K562 (cell line): Measurements from ENCODE around the gene PTPRG. TPM values are rescaled to one million over a fixed set of nuclear protein-coding genes. Genes with fewer than 3 reads are reported as not detected.

Source experiments
- ATAC-seq: fragments of 200-7000 bp; cut with Tn5 transposase; 3 replicates; pipeline ENCODE4 v1.9.1; 2020; ENCODE audit warnings: moderate library complexity
- BruUV-seq: library from RNA; stranded (reverse); fragments of 400-500 nt; replicated peaks from 2 replicates; lab custom pipeline; 2021; lab: Mats Ljungman, UMichigan
- CTCF ChIA-PET: fragments of 300-600 bp; formaldehyde crosslinking; extraction: SDS; loops from one replicate; lab custom pipeline; 2021; ENCODE audit warnings: low intra/inter-chr PET ratio; lab: Yijun Ruan, JAX
- POLR2A ChIA-PET: fragments of 300-600, 350-650 bp; sonication (Branson Sonifier 250); formaldehyde crosslinking; extraction: SDS; loops from one replicate; lab custom pipeline; 2021; ENCODE audit warnings: antibody characterized with exemption, inconsistent platforms; lab: Yijun Ruan, JAX
- DNase-seq, 4 experiments: peaks; one replicate each; pipeline versions ENCODE4 v3.0.0 to v3.0.0-alpha.2; 2011 to 2018; ENCODE audit warnings: low spot score in 3 of 4, mixed read lengths in 3 of 4; ENCODE audit errors: extremely low read depth in 1 of 4
- FAIRE-seq: peaks from 2 replicates; lab custom pipeline; 2011; peaks lifted over from hg19 to GRCh38; lab: Jason Lieb, UNC
- H2AFZ ChIP-seq: 2 replicates; pipeline ENCODE4 v1.6.0; 2011; ENCODE audit warnings: low read depth, low read length, control low read depth, inconsistent platforms
- H3K27ac ChIP-seq: fragments of 200-600 bp; 3 replicates; pipeline ENCODE4 v1.8.0; 2011; ENCODE audit warnings: low read depth, mild to moderate bottlenecking, control low read depth, inconsistent platforms, low read length, moderate library complexity, mixed read lengths; ENCODE audit errors: extremely low read depth
- H3K27me3 ChIP-seq, 2 experiments: fragments of 300-600 bp in 1 of 2; 2 replicates in 1 of 2; 3 replicates in 1 of 2; pipeline versions ENCODE4 v1.6.0 to v1.8.0; 2011; ENCODE audit warnings: inconsistent platforms in 2 of 2, low read length in 2 of 2, mild to moderate bottlenecking in 1 of 2, mixed read lengths in 1 of 2, moderate library complexity in 1 of 2; ENCODE audit not compliant: control insufficient read depth in 2 of 2, insufficient read depth in 2 of 2
- H3K36me3 ChIP-seq: fragments of 300-600 bp; 3 replicates; pipeline ENCODE4 v1.8.0; 2011; ENCODE audit warnings: mild to moderate bottlenecking, low read length, inconsistent platforms; ENCODE audit not compliant: control insufficient read depth, insufficient read depth
- H3K4me1 ChIP-seq, 2 experiments: fragments of 200-600 bp in 1 of 2; replicated peaks in 1 of 2; 2 replicates in 1 of 2; 3 replicates in 1 of 2; pipeline versions ENCODE4 v1.5.1 to v1.8.0; 2011; ENCODE audit warnings: inconsistent platforms in 2 of 2, low read length in 2 of 2, mild to moderate bottlenecking in 1 of 2, mixed read lengths in 1 of 2, moderate library complexity in 1 of 2; ENCODE audit not compliant: control insufficient read depth in 2 of 2, insufficient read depth in 2 of 2
- H3K4me2 ChIP-seq: 2 replicates; pipeline ENCODE4 v1.6.1; 2011; ENCODE audit warnings: low read length, control low read depth, inconsistent platforms, mixed read lengths; ENCODE audit not compliant: insufficient read depth
- H3K4me3 ChIP-seq: fragments of 200-600 bp; sonication (generic), shearing (Covaris generic); 2 replicates; pipeline ENCODE4 v1.5.1; 2016; ENCODE audit warnings: control low read depth, inconsistent platforms
- H3K79me2 ChIP-seq: fragments of 200-600 bp; 3 replicates; pipeline ENCODE4 v1.8.0; 2011; ENCODE audit warnings: low read length, inconsistent platforms; ENCODE audit not compliant: control insufficient read depth, insufficient read depth
- H3K9ac ChIP-seq, 2 experiments: 2 replicates each; pipeline versions ENCODE4 v1.6.0 to v1.6.1; 2011; ENCODE audit warnings: low read depth in 2 of 2, low read length in 2 of 2, control low read depth in 1 of 2, inconsistent platforms in 1 of 2, mild to moderate bottlenecking in 1 of 2, mixed read lengths in 1 of 2; ENCODE audit not compliant: insufficient read depth in 1 of 2
- H3K9me1 ChIP-seq: one replicate; pipeline ENCODE4 v1.6.0; 2011; ENCODE audit warnings: inconsistent platforms, mild to moderate bottlenecking, low read length, moderate library complexity; ENCODE audit not compliant: control insufficient read depth, insufficient read depth
- H3K9me3 ChIP-seq: replicated peaks from 2 replicates; pipeline ENCODE4 v1.5.1; 2011; ENCODE audit warnings: low read depth, low read length, inconsistent platforms; ENCODE audit not compliant: control insufficient read depth, insufficient read depth
- H4K20me1 ChIP-seq: replicated peaks from 2 replicates; pipeline ENCODE4 v1.6.1; 2011; ENCODE audit warnings: low read length, inconsistent platforms, mixed read lengths; ENCODE audit not compliant: control insufficient read depth, insufficient read depth
- CHCHD3 ChIP-seq: fragments of 250-450 bp; sonication (Bioruptor Pico); IDR thresholded peaks from 2 replicates; pipeline ENCODE4 v2.1.2; 2022; ENCODE audit warnings: mild to moderate bottlenecking
- HDAC2 ChIP-seq: fragments of 450-650 bp; IDR thresholded peaks from 2 replicates; pipeline ENCODE4 v1.6.1; 2016; ENCODE audit warnings: mild to moderate bottlenecking
- HDAC3 ChIP-seq: fragments of 450-650 bp; IDR thresholded peaks from 2 replicates; pipeline ENCODE4 v1.6.1; 2018; ENCODE audit warnings: borderline replicate concordance, mild to moderate bottlenecking, moderate library complexity; ENCODE audit not compliant: partially characterized antibody
- MTA1 ChIP-seq: fragments of 450-650 bp; IDR thresholded peaks from 2 replicates; pipeline ENCODE4 v1.6.1; 2017; ENCODE audit warnings: borderline replicate concordance
- PCBP2 ChIP-seq: fragments of 200-400 bp; formaldehyde crosslinking; IDR thresholded peaks from 2 replicates; pipeline ENCODE4 v1.6.1; 2018; ENCODE audit warnings: low read length, low read depth, mild to moderate bottlenecking, moderate library complexity; ENCODE audit not compliant: poor library complexity, severe bottlenecking
- PHF21A ChIP-seq: fragments of 450-650 bp; IDR thresholded peaks from 2 replicates; pipeline ENCODE4 v1.6.1; 2017; ENCODE audit warnings: low read depth, borderline replicate concordance
- RFX1 ChIP-seq: fragments of 450-650 bp; IDR thresholded peaks from 2 replicates; pipeline ENCODE4 v1.6.1; 2016; ENCODE audit warnings: mild to moderate bottlenecking, moderate library complexity
- ZBTB7A ChIP-seq: IDR thresholded peaks from 2 replicates; pipeline ENCODE4 v1.6.1; 2011; ENCODE audit warnings: low read depth, mild to moderate bottlenecking, low read length, moderate library complexity, borderline replicate concordance; ENCODE audit not compliant: control insufficient read depth
- ZNF324 ChIP-seq: fragments of 250-450 bp; sonication (Bioruptor Pico); IDR thresholded peaks from 2 replicates; pipeline ENCODE4 v1.4.0; 2020; ENCODE audit warnings: mild to moderate bottlenecking
- ZNF436 ChIP-seq: fragments of 250-450, 450-650 bp; sonication (Bioruptor Pico); formaldehyde crosslinking; IDR thresholded peaks from 2 replicates; pipeline ENCODE4 v1.7.0; 2020; ENCODE audit warnings: mild to moderate bottlenecking
- ZNF57 ChIP-seq: fragments of 450-650 bp; formaldehyde crosslinking; IDR thresholded peaks from 2 replicates; pipeline ENCODE4 v1.4.0; 2020; ENCODE audit warnings: mild to moderate bottlenecking, moderate library complexity
- ZNF586 ChIP-seq: fragments of 450-650 bp; formaldehyde crosslinking; conservative IDR thresholded peaks from 2 replicates; pipeline ENCODE4 v1.4.0; 2020; ENCODE audit warnings: mild to moderate bottlenecking, moderate library complexity
- ZZZ3 ChIP-seq: fragments of 450-650 bp; IDR thresholded peaks from 2 replicates; pipeline ENCODE4 v1.6.1; 2016; ENCODE audit warnings: antibody characterized with exemption, mild to moderate bottlenecking, moderate library complexity
- WGBS: fragments of 100-300 bp; shearing (Covaris generic); methylation state at CpG from one replicate; pipeline ENCODE4 v1.1.6; 2016; ENCODE audit warnings: low coverage, mixed read lengths; ENCODE audit not compliant: insufficient coverage; ENCODE audit errors: missing lambda C conversion rate; 5-methylcytosine and 5-hydroxymethylcytosine counted together
- in situ Hi-C: fragments of 300-500 bp; cut with MboI; formaldehyde crosslinking; loops from 4 replicates; pipeline ENCODE4 v1.15.0; 2018; ENCODE audit warnings: inconsistent platforms, mixed read lengths
- intact Hi-C: fragments of 100-400 bp; cut with micrococcal nuclease; formaldehyde crosslinking; loops from 2 replicates; pipeline ENCODE4 v1.14.2; 2022
- polyA plus RNA-seq, 8 experiments: library from polyadenylated mRNA; depleted of rRNA in 4 of 8; stranded (reverse) in 5 of 8; unstranded in 3 of 8; fragments of >200 nt; fragmentation: Nextera tagmentation in 2 of 8; fragmentation: Illumina TruSeq in 1 of 8; extraction: Ambion mirVana in 2 of 8; extraction: Trizol in 1 of 8; gene quantifications; 2 replicates each; pipeline versions ENCODE4 v1.2.1 to v1.2.3, GENCODE V29; 2011 to 2014; ENCODE audit warnings: inconsistent platforms in 1 of 8, missing spikeins in 1 of 8
- total RNA-seq, 7 experiments: library from RNA; depleted of rRNA in 6 of 7; stranded (reverse); fragments of >200 nt in 6 of 7; fragmentation: Illumina TruSeq in 2 of 7; extraction: Trizol in 2 of 7; gene quantifications; 2 replicates each; pipeline versions ENCODE4 v1.2.1 to v1.2.3, GENCODE V29; 2011 to 2021; ENCODE audit warnings: low replicate concordance in 1 of 7
- TF ChIP-seq, protein P1 (sequence below): IDR thresholded peaks from 2 replicates; pipeline ENCODE4 v1.6.1; 2016; ENCODE audit warnings: missing genetic modification characterization, missing compliant biosample characterization
- TF ChIP-seq, protein P2 (sequence below): sonication (generic); formaldehyde crosslinking; IDR thresholded peaks from 2 replicates; pipeline ENCODE4 v1.8.1; 2023; ENCODE audit warnings: mild to moderate bottlenecking, missing genetic modification reagents

PTPRG gene
- total and polyA plus RNA-seq, 9 of the 15 experiments (the other 6 are each of a cell fraction or from before 2014, with no cell fraction given), result 0.16 TPM; not detected in 8

DNA sequence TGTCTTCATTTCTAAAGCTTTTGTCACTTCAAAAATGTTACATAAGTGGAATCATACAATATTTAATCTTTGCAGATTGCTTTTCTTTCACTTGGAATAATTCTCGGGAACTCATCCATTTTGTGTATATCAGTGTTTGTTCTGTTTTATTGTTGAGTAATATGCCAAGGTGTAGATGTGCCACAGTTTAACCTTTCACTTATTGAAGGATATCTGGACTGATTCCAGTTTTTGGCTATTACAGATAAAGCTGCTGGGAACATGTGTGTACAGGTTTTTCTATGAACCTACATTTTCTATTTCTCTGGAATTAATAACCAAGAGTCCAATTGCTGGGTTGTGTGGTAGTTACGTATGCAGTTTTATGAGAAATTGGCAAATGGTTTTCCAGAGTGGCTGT lies 334.9 kb downstream of the PTPRG start:
- DNase-seq (no peak), ATAC-seq (no peak), FAIRE-seq (no peak)
- no peak overlapping the region for H2AFZ ChIP-seq
- no TSS peak for BruUV-seq
- intact Hi-C loops, result no loop called here
- TF ChIP-seq RFX1 (no peak), PCBP2 (no peak)
- ChIA-PET CTCF (no interaction called here), POLR2A (no interaction called here)
- H3K9ac ChIP-seq, result no peak overlapping the region
- WGBS, result 0% methylated on average over 2 of the region's 2 CpGs
- no peaks in the 10 kb centered on the region for H3K27me3 ChIP-seq
- H3K4me1 ChIP-seq, result no peaks in the 10 kb centered on the region
- H4K20me1 ChIP-seq, result no peaks in the 10 kb centered on the region
- no peaks in the 10 kb centered on the region for H3K79me2 ChIP-seq
- no peak overlapping the region for H3K4me3 ChIP-seq
- no peaks in the 10 kb centered on the region for H3K9me1 ChIP-seq
- no peak overlapping the region for H3K27ac ChIP-seq
- no peaks in the 10 kb centered on the region for H3K9me3 ChIP-seq
- in situ Hi-C loops, result no loop called here
- H3K4me2 ChIP-seq, result no peak overlapping the region
- no peaks in the 10 kb centered on the region for H3K36me3 ChIP-seq

DNA sequence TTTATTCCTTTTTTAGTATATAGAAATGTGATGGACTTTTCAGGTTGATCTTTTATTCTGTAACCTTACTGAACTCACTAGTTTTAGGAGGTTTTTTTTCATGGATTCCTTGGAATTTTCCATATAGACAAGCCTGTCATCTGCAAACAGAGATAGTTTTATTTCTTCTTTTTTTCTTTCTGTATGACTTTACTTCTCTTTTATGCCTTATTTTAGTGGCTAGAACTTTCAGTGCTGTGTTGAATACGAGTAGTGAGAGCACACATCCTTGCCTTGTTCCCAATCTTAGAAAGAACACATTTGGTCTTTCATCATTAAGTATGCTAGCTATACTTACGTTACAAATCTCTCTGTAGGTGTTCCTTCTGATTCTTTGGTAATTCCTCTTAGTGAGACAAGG lies 336.5 kb downstream of the PTPRG start:
- CTCF ChIA-PET, result no interaction called here
- in situ Hi-C loops, result no loop called here
- no peak overlapping the region for H3K4me3 ChIP-seq
- H3K27ac ChIP-seq, result no peak overlapping the region
- H3K9ac ChIP-seq, result no peak overlapping the region
- no peak for FAIRE-seq
- no peak for ATAC-seq
- intact Hi-C loops, result no loop called here
- H4K20me1 ChIP-seq, result no peaks in the 10 kb centered on the region
- H2AFZ ChIP-seq, result no peak overlapping the region
- no peaks in the 10 kb centered on the region for H3K9me3 ChIP-seq
- no peaks in the 10 kb centered on the region for H3K4me1 ChIP-seq
- 0% methylated on average over 2 of the region's 2 CpGs for WGBS
- H3K27me3 ChIP-seq, result no peaks in the 10 kb centered on the region
- POLR2A ChIA-PET, result no interaction called here
- no peaks in the 10 kb centered on the region for H3K9me1 ChIP-seq
- no peak for DNase-seq
- no TSS peak for BruUV-seq
- TF ChIP-seq ZNF586 (CRISPR knock-in tag), result no peak
- TF ChIP-seq HDAC2, result no peak
- TF ChIP-seq ZNF324 (CRISPR knock-in tag), result no peak
- TF ChIP-seq, protein P1, sequence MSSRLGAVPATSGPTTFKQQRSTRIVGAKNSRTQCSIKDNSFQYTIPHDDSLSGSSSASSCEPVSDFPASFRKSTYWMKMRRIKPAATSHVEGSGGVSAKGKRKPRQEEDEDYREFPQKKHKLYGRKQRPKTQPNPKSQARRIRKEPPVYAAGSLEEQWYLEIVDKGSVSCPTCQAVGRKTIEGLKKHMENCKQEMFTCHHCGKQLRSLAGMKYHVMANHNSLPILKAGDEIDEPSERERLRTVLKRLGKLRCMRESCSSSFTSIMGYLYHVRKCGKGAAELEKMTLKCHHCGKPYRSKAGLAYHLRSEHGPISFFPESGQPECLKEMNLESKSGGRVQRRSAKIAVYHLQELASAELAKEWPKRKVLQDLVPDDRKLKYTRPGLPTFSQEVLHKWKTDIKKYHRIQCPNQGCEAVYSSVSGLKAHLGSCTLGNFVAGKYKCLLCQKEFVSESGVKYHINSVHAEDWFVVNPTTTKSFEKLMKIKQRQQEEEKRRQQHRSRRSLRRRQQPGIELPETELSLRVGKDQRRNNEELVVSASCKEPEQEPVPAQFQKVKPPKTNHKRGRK (tag), result no peak
- no peak for TF ChIP-seq MTA1
- no peak for TF ChIP-seq ZNF436 (CRISPR knock-in tag)
- no peak for TF ChIP-seq ZBTB7A
- no peak for TF ChIP-seq CHCHD3 (CRISPR knock-in tag)
- no peak for TF ChIP-seq ZZZ3
- TF ChIP-seq PHF21A, result no peak
- TF ChIP-seq, protein P2, sequence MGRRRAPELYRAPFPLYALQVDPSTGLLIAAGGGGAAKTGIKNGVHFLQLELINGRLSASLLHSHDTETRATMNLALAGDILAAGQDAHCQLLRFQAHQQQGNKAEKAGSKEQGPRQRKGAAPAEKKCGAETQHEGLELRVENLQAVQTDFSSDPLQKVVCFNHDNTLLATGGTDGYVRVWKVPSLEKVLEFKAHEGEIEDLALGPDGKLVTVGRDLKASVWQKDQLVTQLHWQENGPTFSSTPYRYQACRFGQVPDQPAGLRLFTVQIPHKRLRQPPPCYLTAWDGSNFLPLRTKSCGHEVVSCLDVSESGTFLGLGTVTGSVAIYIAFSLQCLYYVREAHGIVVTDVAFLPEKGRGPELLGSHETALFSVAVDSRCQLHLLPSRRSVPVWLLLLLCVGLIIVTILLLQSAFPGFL (CRISPR knock-in tag), result no peak
- no peak for TF ChIP-seq HDAC3
- TF ChIP-seq ZNF57 (CRISPR knock-in tag), result no peak
- H3K79me2 ChIP-seq, result no peaks in the 10 kb centered on the region
- no peaks in the 10 kb centered on the region for H3K36me3 ChIP-seq
- H3K4me2 ChIP-seq, result no peak overlapping the region
